WI38 (cell line): Measurements from ENCODE around the gene BTBD2.
A peak's percentile ranks its signal among the peaks of the same experiment; 100 is the strongest.

Experiments used
- H3K4me3 ChIP-seq: 2 replicates; pipeline ENCODE4 v1.5.1; 2011; ENCODE audit warnings: low read depth, mild to moderate bottlenecking, control low read depth, low read length
- TF ChIP-seq, protein P1 (sequence below): IDR thresholded peaks from 2 replicates; pipeline ENCODE4 v1.5.1; 2012; ENCODE audit warnings: low read depth, mild to moderate bottlenecking, control low read depth, low read length

The BTBD2 gene

DNA sequence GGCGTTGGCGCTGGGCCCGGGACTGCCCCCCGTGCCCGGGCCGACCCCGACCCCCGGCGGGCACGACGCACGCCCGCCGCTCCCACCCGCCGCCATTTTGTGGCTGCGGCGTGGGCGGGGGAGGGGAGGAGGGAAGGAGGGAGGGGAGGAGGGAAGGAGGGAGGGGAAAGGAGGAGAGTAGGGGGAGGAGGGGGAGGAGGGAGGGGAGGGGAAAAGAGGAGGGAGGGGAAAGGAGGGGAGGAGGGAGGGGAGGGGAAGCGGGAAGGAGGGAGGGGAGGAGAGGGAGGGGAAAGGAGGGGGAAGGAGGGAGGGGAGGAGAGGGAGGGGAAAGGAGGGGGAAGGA is at the start of gene BTBD2:
TSS of gene BTBD2 (minus strand) at position 107 of the 343 bp plus-strand sequence. CDS start at position 96, 11 bp downstream.
- TF ChIP-seq, protein P1, sequence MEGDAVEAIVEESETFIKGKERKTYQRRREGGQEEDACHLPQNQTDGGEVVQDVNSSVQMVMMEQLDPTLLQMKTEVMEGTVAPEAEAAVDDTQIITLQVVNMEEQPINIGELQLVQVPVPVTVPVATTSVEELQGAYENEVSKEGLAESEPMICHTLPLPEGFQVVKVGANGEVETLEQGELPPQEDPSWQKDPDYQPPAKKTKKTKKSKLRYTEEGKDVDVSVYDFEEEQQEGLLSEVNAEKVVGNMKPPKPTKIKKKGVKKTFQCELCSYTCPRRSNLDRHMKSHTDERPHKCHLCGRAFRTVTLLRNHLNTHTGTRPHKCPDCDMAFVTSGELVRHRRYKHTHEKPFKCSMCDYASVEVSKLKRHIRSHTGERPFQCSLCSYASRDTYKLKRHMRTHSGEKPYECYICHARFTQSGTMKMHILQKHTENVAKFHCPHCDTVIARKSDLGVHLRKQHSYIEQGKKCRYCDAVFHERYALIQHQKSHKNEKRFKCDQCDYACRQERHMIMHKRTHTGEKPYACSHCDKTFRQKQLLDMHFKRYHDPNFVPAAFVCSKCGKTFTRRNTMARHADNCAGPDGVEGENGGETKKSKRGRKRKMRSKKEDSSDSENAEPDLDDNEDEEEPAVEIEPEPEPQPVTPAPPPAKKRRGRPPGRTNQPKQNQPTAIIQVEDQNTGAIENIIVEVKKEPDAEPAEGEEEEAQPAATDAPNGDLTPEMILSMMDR: no peak
- peak within 1 kb of the TSS; percentile 64 for H3K4me3 ChIP-seq

DNA sequence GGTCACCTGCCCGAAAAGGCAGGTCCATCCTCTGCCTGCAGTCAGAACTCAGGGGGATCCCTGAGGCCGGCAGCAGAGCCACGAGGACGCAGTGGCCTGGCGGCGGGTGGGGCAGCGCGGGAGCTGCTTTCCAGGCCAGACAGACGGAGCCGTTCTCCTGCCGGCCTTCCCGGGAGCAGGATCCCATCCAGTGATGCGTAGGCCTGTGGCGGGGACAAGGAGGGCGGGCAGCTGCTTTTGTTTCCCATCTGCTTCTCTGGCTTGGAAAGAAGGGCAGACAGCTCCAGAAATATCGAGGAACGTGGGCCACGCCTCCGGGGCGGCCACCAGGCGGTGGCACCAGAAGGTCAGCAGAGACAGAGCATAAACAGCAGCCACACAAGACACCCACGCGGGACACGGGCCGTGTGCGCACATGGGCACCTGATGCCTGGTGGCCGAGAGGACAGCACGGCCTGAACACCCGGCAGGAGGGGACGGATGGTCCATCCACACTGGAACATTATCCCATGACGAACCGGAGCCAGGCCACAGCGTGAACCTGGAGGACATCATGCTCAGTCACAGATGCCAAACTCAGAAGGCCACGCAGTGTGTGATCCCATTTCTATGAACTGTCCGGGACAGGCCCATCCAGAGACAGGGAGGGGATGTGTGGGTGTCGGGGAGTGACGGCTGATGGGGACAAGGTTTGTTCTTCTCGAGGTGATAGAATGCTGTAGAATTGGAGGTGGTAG is 49.4 kb upstream of the BTBD2 start:
- no peak overlapping the region for H3K4me3 ChIP-seq
- TF ChIP-seq, protein P1: no peak

DNA sequence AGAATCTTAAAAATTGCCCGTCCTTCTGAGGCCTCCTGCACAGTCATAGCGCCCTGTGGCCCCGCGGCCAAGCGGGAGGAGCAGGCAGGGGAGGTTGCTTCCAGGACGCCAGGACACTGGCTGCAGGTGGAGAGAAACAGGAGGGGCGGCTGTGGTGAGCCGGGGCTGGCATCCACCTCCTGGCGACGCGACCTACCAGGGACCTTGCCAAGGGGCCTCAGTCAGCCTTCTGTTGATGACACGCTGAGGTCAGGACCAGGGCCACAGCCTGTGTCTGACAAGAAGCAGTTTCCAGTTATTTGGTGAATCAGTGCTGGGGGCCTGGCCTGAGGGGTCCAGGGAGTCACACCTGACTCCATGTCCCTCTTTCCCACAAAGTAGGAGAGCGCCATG is 48.9 kb upstream of the BTBD2 start:
- H3K4me3 ChIP-seq: no peak overlapping the region
- TF ChIP-seq, protein P1: no peak

DNA sequence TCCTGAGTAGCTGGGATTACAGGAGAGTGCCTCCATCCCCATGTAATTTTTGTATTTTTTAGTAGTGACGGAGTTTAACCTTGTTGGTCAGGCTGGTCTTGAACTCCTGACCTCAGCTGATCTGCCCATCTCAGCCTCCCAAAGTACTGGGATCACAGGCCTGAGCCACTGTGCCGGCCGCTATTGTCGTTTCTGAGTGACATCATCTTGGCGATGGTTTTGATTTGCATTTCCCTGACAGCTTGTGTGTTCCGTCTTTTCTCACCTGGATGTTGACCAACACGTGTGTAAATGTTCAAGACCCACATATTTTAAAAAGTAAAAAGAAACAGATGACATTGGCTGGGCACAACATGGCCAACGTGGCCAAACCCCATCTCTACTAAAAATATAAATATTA is 48.3 kb upstream of the BTBD2 start:
- TF ChIP-seq, protein P1: no peak

DNA sequence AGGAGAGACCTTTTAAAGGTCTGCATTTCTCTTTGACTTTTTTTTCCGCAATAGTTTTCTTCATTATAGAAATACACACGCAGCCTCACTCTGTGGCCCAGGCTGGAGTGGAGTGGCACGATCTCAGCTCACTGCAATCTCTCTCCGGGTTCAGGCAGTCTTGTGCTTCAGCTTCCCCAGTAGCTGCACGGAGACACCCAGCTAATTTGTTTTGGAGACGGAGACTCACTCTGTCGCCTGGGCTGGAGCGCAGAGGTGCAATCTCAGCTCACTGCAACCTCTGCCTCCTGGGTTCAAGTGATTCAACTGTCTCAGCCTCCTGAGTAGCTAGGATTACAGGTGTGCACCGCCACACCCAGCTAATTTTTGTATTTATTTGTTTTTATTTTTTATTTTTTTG is 47.3 kb upstream of the BTBD2 start:
- TF ChIP-seq, protein P1: no peak
- no peak overlapping the region for H3K4me3 ChIP-seq

More for the DNA sequence above, 48.3 kb upstream of the BTBD2 start:
- no peak overlapping the region for H3K4me3 ChIP-seq

DNA sequence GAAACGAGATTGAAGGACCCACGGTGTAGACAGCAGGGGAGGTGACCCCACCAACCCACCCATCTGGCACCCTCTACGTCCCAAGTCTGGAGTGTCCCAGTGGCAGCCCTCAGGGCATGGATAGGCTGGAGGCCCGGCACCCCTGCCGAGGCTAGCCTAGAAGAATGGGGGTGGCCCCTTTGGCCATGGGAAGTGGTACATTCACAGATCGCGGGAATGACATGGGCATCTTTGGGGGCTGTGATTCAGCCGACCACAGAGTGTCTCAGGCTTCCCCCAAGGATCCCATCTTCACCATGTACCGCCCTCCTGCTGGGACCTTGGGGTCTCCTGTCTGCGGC is 46.8 kb upstream of the BTBD2 start:
- peak overlapping the region; percentile 63 for H3K4me3 ChIP-seq
- TF ChIP-seq, protein P1: no peak

DNA sequence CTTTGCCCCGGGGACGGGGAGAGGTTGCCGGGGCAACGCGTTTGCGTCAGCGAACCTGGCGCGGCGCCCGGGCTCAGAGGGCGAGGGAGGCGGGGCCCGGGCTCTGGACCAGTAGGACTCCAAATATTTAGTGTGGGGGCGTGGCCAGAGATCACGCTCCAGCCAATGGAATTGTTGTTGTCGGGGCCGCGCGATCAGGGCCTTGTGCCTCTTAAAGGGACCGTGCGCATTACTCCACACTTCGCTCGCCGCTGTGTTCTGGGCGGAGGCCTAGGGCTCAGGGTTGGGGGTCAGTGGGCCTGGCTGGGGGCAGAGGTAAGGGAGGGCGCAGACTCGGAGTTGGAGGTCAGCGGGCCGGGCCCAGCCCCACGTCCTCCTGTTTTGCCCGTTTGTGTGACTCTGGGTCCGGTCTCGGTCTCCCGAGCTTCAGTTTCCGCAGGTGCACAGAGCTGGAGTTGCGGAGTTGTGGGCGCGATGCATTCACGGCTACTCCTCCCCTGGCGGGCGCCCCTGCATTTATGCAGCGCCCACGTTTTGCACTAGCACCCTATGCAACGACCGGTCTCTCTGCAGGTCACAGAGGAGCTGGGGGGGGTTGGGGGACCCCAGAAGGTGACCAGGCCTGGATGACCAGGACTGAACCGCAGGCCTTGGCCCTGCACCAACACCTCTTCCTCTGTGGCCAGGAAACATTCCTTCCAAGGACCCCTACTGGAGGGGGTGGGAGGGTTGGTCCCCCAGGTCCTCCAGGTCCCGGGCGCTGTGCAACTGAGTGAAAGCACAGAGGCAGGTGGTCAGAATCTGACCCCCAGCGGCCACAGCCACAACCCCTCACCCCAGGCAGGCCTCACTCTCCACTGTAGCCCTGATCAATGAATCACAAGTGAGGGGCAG is 46.2 kb upstream of the BTBD2 start:
- peak overlapping the region; percentile 63 for H3K4me3 ChIP-seq
- TF ChIP-seq, protein P1: no peak
